ENCODE measurements around the gene NUDCD3. TPM values are rescaled to one million over a fixed set of nuclear protein-coding genes. Genes with fewer than 3 reads are reported as not detected.

Gene NUDCD3
- 10 to 100 TPM; 68.4 to 80.3 (median 75.7) TPM for total RNA-seq

DNA sequence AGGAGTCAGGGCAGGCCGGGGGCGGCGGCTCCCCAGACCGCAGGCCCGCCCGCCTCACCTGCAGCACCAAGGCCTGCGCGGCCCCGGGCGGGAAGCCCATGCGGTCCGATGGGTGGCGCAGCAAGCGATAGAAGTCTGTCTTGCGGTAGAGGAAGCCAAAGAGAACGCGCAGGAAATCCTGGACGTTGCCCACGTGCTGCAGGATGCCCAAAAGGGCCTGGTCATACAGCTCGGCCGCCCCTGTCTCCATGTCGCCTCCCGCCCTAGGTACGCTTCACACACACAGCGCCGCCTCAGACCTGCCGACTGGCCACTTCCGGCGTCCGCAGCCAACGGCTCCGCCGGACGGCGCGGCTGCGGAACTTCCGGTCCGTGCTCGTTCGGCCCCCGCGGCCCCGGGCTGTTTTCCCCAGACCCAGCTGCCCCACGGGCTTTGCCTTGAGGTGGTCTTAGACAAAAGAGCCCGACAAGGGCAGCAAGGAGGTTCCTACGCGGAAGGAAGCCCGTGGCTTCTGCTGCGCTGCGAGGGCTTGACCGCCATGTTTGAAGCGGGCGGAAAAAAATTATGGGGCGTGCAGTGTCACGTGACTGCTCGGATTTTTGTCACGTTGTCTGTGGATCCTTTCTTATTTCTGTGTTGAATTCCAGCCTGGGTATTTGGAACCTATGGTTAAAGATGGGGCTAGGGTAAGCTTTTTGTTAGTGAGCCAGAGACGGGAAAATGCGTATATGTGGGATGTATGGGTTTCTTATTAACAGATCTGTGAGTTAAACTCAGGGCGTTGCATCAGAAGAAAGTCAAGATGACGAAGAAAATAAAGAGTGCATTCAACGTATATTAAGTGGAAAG is at the start of gene NUDCD3:
TSS of gene NUDCD3 (minus strand) at position 308 of the 850 bp plus-strand sequence. CDS start at position 250, 58 bp downstream.
- Mint-ChIP-seq H3K4me1 (ENCODE audit: low read depth) (peaks cover 44% of the 10 kb centered on the region), H3K4me3 (peak within 1 kb of the TSS; percentile 86), H3K27me3 (ENCODE audit: low read depth) (no peaks in the 10 kb centered on the region), H3K9me3 (no peaks in the 10 kb centered on the region), H3K36me3 (ENCODE audit: insufficient read depth) (peaks cover 14% of the 10 kb centered on the region)
- DNase-seq = peak; percentile 78
- peak; percentile 80 to 82 for ATAC-seq

- no peaks in the 10 kb centered on the region for H3K4me1 Mint-ChIP-seq (ENCODE audit: low read depth)
These were observed 49.4 kb upstream of the NUDCD3 start for GRCh38 chr7:44539669-44540506.

DNA sequence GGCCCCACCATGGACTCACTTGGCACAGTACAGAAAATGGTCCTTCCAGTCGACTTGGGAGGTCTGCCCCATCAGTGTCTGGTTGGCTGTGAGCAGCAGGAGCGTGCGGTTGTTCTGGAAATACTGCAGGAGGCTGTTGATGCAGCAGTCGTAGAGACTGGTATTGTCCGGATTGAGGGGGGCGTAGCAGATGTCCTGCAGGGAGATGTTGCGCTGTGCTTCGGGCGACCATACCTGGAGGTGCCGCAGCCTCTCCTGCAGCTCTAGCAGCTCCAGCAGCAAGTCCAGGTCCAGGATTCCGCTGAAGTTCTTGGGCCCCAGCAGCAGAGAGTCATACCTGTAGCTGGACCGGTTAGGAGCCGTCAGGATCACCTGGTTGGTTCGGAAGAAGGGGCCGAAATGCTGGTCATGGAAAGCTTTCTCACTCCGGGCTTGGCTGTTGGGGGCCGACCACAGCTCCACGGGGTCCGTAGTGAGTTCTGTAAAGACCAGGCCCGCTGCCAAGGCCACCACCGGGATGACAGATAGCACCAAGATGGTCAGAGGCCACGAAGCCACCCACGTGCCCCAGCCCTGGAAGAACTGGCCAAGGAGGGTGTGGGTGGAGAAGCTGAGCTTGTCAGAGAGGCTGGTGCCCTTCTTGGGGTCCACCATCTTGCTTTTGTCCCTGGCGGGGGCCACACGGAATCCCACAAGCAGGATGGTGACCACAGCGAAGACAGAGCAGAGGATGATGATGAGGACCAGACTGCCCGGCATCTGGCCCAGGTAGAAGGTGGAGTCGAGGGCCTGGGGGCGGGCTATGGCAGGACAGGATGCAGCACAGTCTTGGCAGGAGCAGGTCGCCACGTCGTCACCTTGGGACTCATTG is 48.6 kb upstream of the NUDCD3 start:
- no peaks in the 10 kb centered on the region for H3K4me1 Mint-ChIP-seq (ENCODE audit: low read depth)
- H3K4me3 Mint-ChIP-seq = no peak overlapping the region
- no peaks in the 10 kb centered on the region for H3K9me3 Mint-ChIP-seq
- H3K27me3 Mint-ChIP-seq (ENCODE audit: low read depth) = peaks cover 2% of the 10 kb centered on the region
- H3K36me3 Mint-ChIP-seq (ENCODE audit: insufficient read depth) = no peaks in the 10 kb centered on the region
- ATAC-seq (no peak), DNase-seq (no peak)

More at GRCh38 chr7:44539669-44540506, 49.4 kb upstream of the NUDCD3 start:
- no peak for ATAC-seq
- H3K4me3 Mint-ChIP-seq = peak overlapping the region; percentile 16
- H3K36me3 Mint-ChIP-seq (ENCODE audit: insufficient read depth) = no peaks in the 10 kb centered on the region
- H3K27me3 Mint-ChIP-seq (ENCODE audit: low read depth) = peaks cover 2% of the 10 kb centered on the region
- DNase-seq = no peak
- H3K9me3 Mint-ChIP-seq = no peaks in the 10 kb centered on the region

GRCh38 chr7:44538093-44538797 is 47.8 kb upstream of the NUDCD3 start:
- Mint-ChIP-seq H3K9me3 (no peaks in the 10 kb centered on the region), H3K27me3 (ENCODE audit: low read depth) (no peaks in the 10 kb centered on the region), H3K4me3 (no peak overlapping the region), H3K4me1 (ENCODE audit: low read depth) (no peaks in the 10 kb centered on the region), H3K36me3 (ENCODE audit: insufficient read depth) (no peaks in the 10 kb centered on the region)
- ATAC-seq (no peak), DNase-seq (no peak)

DNA sequence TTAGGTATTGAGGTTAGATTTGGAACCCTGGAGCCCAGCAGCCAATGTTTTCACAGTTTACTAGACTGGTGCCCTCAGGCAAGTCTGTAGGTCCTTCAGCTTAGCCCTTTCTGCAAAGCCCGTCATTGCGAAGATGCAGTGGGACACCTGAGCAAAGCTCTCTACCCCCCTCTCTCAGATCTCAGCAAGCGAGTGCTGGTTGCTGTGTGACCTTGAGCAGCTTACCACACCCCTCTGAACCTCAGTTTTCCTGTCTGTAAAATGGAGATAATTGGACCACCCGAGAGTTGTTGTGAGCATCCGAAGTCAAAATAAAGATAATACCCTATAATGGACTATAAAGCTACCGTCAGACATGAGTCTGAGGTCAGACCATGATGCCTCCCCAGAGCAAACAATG is 47.0 kb upstream of the NUDCD3 start:
- Mint-ChIP-seq H3K4me3 (no peak overlapping the region), H3K27me3 (ENCODE audit: low read depth) (no peaks in the 10 kb centered on the region), H3K36me3 (ENCODE audit: insufficient read depth) (no peaks in the 10 kb centered on the region), H3K9me3 (no peaks in the 10 kb centered on the region), H3K4me1 (ENCODE audit: low read depth) (no peaks in the 10 kb centered on the region)
- ATAC-seq (no peak), DNase-seq (no peak)

- H3K36me3 Mint-ChIP-seq (ENCODE audit: insufficient read depth) = no peaks in the 10 kb centered on the region
- ATAC-seq = no peak
- no peak for DNase-seq
- no peaks in the 10 kb centered on the region for H3K9me3 Mint-ChIP-seq
- H3K4me1 Mint-ChIP-seq (ENCODE audit: low read depth) = no peaks in the 10 kb centered on the region
- no peaks in the 10 kb centered on the region for H3K27me3 Mint-ChIP-seq (ENCODE audit: low read depth)
- H3K4me3 Mint-ChIP-seq = no peak overlapping the region
These were observed 45.6 kb upstream of the NUDCD3 start for GRCh38 chr7:44536090-44536489.

DNA sequence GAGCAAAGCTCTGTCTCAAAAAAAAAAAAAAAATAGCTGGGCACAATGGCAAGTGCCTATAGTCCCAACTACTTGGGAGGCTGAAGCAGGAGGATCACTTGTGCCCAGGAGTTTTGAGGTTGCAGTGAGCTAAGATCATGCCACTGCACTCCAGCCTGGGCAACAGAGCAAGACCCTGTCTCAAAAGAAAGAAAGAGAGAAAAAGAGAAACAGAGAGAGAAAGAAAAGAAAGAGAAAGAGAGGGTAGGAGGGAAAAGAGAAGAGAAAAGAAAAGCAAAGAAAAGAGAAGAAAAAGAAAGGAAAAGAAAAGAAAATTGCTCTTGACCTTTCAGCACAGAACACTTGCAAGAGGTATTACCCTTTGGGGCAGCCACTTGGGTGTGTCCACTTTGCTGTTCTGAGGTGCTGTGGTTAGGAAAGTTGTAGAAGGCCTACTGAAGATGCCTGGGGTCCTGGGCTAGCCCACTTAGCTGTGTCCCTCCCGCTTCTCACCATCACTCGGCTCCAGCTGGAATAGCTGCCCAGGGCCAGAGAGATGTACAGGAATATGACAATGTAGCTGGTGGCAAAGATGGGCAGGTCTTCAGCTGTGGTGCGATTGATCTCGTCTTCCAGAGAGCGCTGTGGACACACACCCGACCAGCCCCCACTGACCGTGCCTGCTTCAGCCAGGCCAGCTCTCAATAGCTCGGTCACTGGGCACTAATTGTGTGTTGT is 45.0 kb upstream of the NUDCD3 start:
- no peaks in the 10 kb centered on the region for H3K4me1 Mint-ChIP-seq (ENCODE audit: low read depth)
- no peak overlapping the region for H3K4me3 Mint-ChIP-seq
- no peak for DNase-seq
- H3K27me3 Mint-ChIP-seq (ENCODE audit: low read depth) = no peaks in the 10 kb centered on the region
- no peak for ATAC-seq
- no peaks in the 10 kb centered on the region for H3K9me3 Mint-ChIP-seq
- no peaks in the 10 kb centered on the region for H3K36me3 Mint-ChIP-seq (ENCODE audit: insufficient read depth)

DNA sequence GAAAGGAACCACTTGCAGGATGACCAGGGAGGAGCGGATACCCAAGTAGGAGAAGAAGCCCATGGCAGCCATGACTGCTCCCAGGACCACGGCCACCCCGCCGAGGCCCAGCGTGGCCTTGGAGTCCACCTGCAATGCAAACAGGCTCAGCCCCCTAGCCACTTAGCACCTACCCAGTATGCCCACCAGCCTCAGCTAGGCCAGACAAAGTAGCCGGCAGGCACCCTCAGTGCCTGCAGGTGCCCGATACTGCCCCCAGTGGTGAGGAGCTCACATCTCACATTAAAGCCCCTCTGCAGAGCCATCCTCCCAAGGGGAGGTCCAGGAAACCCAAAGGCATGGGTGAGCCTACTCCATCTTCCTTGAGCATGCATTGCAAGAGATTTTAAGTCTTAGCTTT is 44.0 kb upstream of the NUDCD3 start:
- H3K36me3 Mint-ChIP-seq (ENCODE audit: insufficient read depth) = no peaks in the 10 kb centered on the region
- DNase-seq (peak; percentile 19), ATAC-seq (peak; percentile 86 to 88)
- H3K9me3 Mint-ChIP-seq = no peaks in the 10 kb centered on the region
- H3K4me3 Mint-ChIP-seq = no peak overlapping the region
- H3K27me3 Mint-ChIP-seq (ENCODE audit: low read depth) = no peaks in the 10 kb centered on the region
- H3K4me1 Mint-ChIP-seq (ENCODE audit: low read depth) = no peaks in the 10 kb centered on the region

- no peaks in the 10 kb centered on the region for H3K4me1 Mint-ChIP-seq (ENCODE audit: low read depth)
- no peak overlapping the region for H3K4me3 Mint-ChIP-seq
- ATAC-seq = no peak
- H3K9me3 Mint-ChIP-seq = no peaks in the 10 kb centered on the region
- no peaks in the 10 kb centered on the region for H3K36me3 Mint-ChIP-seq (ENCODE audit: insufficient read depth)
- H3K27me3 Mint-ChIP-seq (ENCODE audit: low read depth) = no peaks in the 10 kb centered on the region
- no peak for DNase-seq
These were observed 43.6 kb upstream of the NUDCD3 start for GRCh38 chr7:44534087-44534486.

- no peak overlapping the region for H3K4me3 Mint-ChIP-seq
- DNase-seq = no peak
- no peaks in the 10 kb centered on the region for H3K9me3 Mint-ChIP-seq
- ATAC-seq = no peak
- no peaks in the 10 kb centered on the region for H3K27me3 Mint-ChIP-seq (ENCODE audit: low read depth)
- no peaks in the 10 kb centered on the region for H3K4me1 Mint-ChIP-seq (ENCODE audit: low read depth)
- H3K36me3 Mint-ChIP-seq (ENCODE audit: insufficient read depth) = no peaks in the 10 kb centered on the region
These were observed 43.0 kb upstream of the NUDCD3 start for GRCh38 chr7:44533301-44534055.

DNA sequence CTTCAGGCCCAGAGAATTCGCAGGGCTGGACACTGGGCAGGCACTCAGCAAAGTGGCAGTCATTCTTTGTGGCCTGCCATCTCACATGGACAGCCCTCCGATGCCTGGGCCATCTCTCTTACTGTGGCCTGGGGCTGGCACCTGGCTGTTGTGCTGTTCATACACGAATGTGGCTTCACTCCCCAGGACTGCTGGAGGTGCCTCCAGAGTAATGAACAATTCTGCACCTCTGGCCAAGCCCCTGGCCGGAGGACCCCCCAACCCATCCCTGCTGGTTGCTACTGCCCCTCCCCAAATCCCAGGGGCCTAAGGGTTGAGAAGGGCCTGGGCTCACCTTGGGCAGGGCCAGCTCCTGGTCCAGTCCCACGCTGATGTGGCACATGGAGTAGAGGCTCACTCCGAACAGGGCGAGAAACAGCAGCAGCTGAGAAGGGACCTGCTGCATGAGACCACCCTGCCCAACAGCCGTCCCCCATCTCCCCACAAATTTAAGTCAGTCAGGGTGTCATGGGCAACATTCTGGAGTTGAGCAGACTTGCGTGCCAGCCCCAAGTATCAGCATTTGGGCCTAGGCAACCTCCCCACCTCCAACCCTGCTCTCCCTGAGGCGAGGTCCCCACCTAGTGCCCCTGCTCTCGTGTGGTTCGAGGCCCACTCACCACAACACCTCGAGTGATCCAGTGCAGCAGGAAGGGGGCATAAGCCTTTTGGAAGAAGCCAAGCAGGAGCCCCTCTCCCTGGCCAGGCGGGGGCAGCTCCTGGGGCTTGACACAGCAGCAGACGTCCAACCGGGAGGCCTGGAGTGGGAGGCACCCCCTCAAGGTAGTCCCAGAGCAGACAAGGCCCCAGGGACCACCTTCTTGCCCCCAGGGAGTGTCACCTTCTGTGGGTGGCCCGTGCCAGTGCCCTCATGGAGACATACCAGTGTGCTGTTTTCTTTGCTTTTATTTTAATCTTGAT is 41.2 kb upstream of the NUDCD3 start:
- DNase-seq (no peak), ATAC-seq (no peak)
- Mint-ChIP-seq H3K27me3 (ENCODE audit: low read depth) (no peaks in the 10 kb centered on the region), H3K9me3 (no peaks in the 10 kb centered on the region), H3K4me3 (no peak overlapping the region), H3K4me1 (ENCODE audit: low read depth) (no peaks in the 10 kb centered on the region), H3K36me3 (ENCODE audit: insufficient read depth) (no peaks in the 10 kb centered on the region)

- no peaks in the 10 kb centered on the region for H3K27me3 Mint-ChIP-seq (ENCODE audit: low read depth)
- no peaks in the 10 kb centered on the region for H3K36me3 Mint-ChIP-seq (ENCODE audit: insufficient read depth)
- peaks cover 2% of the 10 kb centered on the region for H3K9me3 Mint-ChIP-seq
- ATAC-seq (no peak), DNase-seq (no peak)
- H3K4me3 Mint-ChIP-seq = no peak overlapping the region
- no peaks in the 10 kb centered on the region for H3K4me1 Mint-ChIP-seq (ENCODE audit: low read depth)
These were observed 40.5 kb upstream of the NUDCD3 start for GRCh38 chr7:44530990-44531389.

Measured in activated T-cell treated with anti-CD3 and anti-CD28 coated beads, Interleukin-2, amount 50 U/mL, for 4 hours (primary cell).